ENCODE data around the gene ASCL4. TPM values are rescaled to one million over a fixed set of nuclear protein-coding genes. Genes with fewer than 3 reads are reported as not detected.

The ASCL4 gene
- total RNA-seq, 1 donor from 2014 or later = not detected

GRCh38 chr12:107776171-107776570 is 1.7 kb downstream of the ASCL4 start:
- Histone ChIP-seq H3K4me3 (ENCODE audit: low read length in 3 of 3) (no peak overlapping the region), H3K9ac (ENCODE audit: low read depth in 1 of 3, low read length in 3 of 3) (no peak overlapping the region), H3K27ac (ENCODE audit: low read depth, low read length) (no peak overlapping the region), H3K4me1 (ENCODE audit: control insufficient read depth in 3 of 3, insufficient read depth in 3 of 3, low read length in 3 of 3) (no peaks in the 10 kb centered on the region), H3K36me3 (ENCODE audit: control insufficient read depth in 3 of 3, insufficient read depth in 3 of 3, low read length in 3 of 3) (no peaks in the 10 kb centered on the region), H3K9me3 (ENCODE audit: control insufficient read depth in 3 of 3, low read length in 3 of 3) (no peaks in the 10 kb centered on the region), H3K27me3 (ENCODE audit: control insufficient read depth in 3 of 3, insufficient read depth in 3 of 3, low read length in 3 of 3) (peaks cover 18 to 38% (median 28%) of the 10 kb centered on the region in 3 donors)

DNA sequence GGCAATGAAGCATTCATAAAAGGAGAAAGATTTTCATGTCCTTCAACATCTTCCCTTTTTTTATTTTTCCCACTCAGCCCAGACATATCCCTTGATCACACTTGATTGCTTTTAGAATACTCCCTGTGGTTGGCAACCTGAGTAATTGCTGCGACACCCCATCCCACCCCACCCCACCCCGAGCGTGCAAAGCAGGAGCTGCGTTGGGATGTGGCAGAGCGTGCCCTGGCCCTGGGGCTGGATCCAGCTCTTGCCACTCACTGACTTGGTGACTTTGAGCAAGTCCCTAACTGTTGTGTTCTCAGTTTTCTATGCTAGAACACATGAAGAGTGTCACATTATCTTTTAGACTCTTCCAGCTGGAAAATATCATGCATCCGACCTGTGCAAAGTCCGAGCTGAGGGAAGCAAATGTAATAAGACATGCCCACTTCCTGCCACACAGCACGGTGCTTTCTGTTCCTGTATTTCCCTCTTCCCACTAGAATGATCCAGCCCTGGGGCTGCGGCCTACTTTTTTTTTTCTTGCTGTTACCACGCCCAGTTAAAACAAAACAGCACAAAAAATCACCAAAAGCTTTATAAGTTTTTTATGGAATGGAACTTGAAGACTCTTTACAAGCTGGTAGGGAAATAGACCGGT is 4.0 kb downstream of the ASCL4 start:
- no peak overlapping the region for H3K9ac ChIP-seq (ENCODE audit: low read depth in 1 of 3, low read length in 3 of 3)
- no peaks in the 10 kb centered on the region for H3K36me3 ChIP-seq (ENCODE audit: control insufficient read depth in 3 of 3, insufficient read depth in 3 of 3, low read length in 3 of 3)
- no peaks in the 10 kb centered on the region for H3K9me3 ChIP-seq (ENCODE audit: control insufficient read depth in 3 of 3, low read length in 3 of 3)
- peaks cover 18 to 32% (median 27%) of the 10 kb centered on the region in 3 donors for H3K27me3 ChIP-seq (ENCODE audit: control insufficient read depth in 3 of 3, insufficient read depth in 3 of 3, low read length in 3 of 3)
- no peaks in the 10 kb centered on the region for H3K4me1 ChIP-seq (ENCODE audit: control insufficient read depth in 3 of 3, insufficient read depth in 3 of 3, low read length in 3 of 3)
- H3K27ac ChIP-seq (ENCODE audit: low read depth, low read length) = no peak overlapping the region
- H3K4me3 ChIP-seq (ENCODE audit: low read length in 3 of 3) = no peak overlapping the region

DNA sequence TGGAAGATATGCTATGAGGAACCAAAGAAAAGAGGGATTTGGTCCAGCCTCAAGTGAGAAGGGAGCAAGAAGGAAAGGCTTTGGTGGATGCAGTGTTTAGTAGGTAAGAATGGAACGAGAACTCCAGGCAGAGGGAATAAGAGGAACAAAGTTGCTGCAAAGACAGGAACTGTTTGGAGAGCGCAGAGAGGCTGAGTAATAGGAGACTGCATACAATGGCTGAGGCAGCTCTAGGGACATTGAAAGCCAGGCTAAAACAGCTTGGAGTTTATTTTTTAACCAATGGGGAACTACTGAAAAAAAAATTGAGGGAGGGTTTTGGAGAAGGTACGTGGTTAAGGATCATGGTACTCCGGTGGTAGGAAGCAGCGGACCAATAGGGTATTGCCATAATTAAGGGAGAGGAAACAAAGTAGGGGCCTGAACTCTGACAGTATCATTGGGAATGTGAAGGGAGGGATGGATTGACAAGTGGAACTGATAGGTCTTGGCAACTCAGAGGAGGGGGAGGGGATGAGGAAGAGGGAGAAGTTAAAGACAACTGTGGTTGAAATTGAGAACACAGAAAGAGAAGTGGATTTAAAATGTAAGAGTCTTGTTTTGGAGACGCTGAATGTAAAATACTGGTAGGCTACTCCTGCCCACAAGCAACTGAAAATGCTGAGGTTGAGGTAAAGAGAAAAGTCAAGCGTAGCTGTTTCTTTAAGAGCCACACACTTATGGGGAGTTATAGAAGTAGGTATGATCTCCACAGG is 4.8 kb downstream of the ASCL4 start:
- no peaks in the 10 kb centered on the region for H3K9me3 ChIP-seq (ENCODE audit: control insufficient read depth in 3 of 3, low read length in 3 of 3)
- H3K9ac ChIP-seq (ENCODE audit: low read depth in 1 of 3, low read length in 3 of 3) = no peak overlapping the region
- H3K36me3 ChIP-seq (ENCODE audit: control insufficient read depth in 3 of 3, insufficient read depth in 3 of 3, low read length in 3 of 3) = no peaks in the 10 kb centered on the region
- H3K4me1 ChIP-seq (ENCODE audit: control insufficient read depth in 3 of 3, insufficient read depth in 3 of 3, low read length in 3 of 3) = no peaks in the 10 kb centered on the region
- H3K4me3 ChIP-seq (ENCODE audit: low read length in 3 of 3) = no peak overlapping the region
- no peak overlapping the region for H3K27ac ChIP-seq (ENCODE audit: low read depth, low read length)
- peaks cover 18 to 29% (median 22%) of the 10 kb centered on the region in 3 donors for H3K27me3 ChIP-seq (ENCODE audit: control insufficient read depth in 3 of 3, insufficient read depth in 3 of 3, low read length in 3 of 3)

GRCh38 chr12:107780298-107780697 is 5.8 kb downstream of the ASCL4 start:
- no peaks in the 10 kb centered on the region for H3K36me3 ChIP-seq (ENCODE audit: control insufficient read depth in 3 of 3, insufficient read depth in 3 of 3, low read length in 3 of 3)
- no peak overlapping the region for H3K9ac ChIP-seq (ENCODE audit: low read depth in 1 of 3, low read length in 3 of 3)
- H3K9me3 ChIP-seq (ENCODE audit: control insufficient read depth in 3 of 3, low read length in 3 of 3) = no peaks in the 10 kb centered on the region
- peaks cover 7 to 20% (median 12%) of the 10 kb centered on the region in 3 donors for H3K27me3 ChIP-seq (ENCODE audit: control insufficient read depth in 3 of 3, insufficient read depth in 3 of 3, low read length in 3 of 3)
- H3K4me3 ChIP-seq (ENCODE audit: low read length in 3 of 3) = no peak overlapping the region
- H3K4me1 ChIP-seq (ENCODE audit: control insufficient read depth in 3 of 3, insufficient read depth in 3 of 3, low read length in 3 of 3) = no peaks in the 10 kb centered on the region
- no peak overlapping the region for H3K27ac ChIP-seq (ENCODE audit: low read depth, low read length)

DNA sequence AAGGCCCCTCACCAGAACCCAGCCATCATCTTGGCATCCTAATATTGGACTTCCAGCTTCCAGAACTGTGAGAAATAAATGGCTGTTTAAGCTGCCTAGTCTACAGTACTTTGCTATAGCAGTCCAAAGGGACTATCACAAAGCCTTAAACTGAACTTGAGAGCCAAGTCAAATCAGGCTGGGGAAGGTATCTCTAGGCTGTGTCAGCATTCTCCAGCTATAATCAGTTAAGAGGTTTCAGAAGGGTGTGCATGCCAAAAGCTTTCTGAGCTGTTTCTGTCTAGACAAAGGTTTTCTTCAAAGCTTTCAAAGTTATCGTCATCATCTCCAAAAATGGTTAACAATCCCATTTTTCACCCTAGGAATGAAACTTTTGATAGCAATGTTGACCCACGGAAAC is 7.6 kb downstream of the ASCL4 start:
- peaks cover 0 to 9% (median 3%) of the 10 kb centered on the region in 3 donors for H3K27me3 ChIP-seq (ENCODE audit: control insufficient read depth in 3 of 3, insufficient read depth in 3 of 3, low read length in 3 of 3)
- no peaks in the 10 kb centered on the region for H3K9me3 ChIP-seq (ENCODE audit: control insufficient read depth in 3 of 3, low read length in 3 of 3)
- H3K4me1 ChIP-seq (ENCODE audit: control insufficient read depth in 3 of 3, insufficient read depth in 3 of 3, low read length in 3 of 3) = no peaks in the 10 kb centered on the region
- no peaks in the 10 kb centered on the region for H3K36me3 ChIP-seq (ENCODE audit: control insufficient read depth in 3 of 3, insufficient read depth in 3 of 3, low read length in 3 of 3)
- H3K4me3 ChIP-seq (ENCODE audit: low read length in 3 of 3) = no peak overlapping the region
- no peak overlapping the region for H3K27ac ChIP-seq (ENCODE audit: low read depth, low read length)
- H3K9ac ChIP-seq (ENCODE audit: low read depth in 1 of 3, low read length in 3 of 3) = no peak overlapping the region

DNA sequence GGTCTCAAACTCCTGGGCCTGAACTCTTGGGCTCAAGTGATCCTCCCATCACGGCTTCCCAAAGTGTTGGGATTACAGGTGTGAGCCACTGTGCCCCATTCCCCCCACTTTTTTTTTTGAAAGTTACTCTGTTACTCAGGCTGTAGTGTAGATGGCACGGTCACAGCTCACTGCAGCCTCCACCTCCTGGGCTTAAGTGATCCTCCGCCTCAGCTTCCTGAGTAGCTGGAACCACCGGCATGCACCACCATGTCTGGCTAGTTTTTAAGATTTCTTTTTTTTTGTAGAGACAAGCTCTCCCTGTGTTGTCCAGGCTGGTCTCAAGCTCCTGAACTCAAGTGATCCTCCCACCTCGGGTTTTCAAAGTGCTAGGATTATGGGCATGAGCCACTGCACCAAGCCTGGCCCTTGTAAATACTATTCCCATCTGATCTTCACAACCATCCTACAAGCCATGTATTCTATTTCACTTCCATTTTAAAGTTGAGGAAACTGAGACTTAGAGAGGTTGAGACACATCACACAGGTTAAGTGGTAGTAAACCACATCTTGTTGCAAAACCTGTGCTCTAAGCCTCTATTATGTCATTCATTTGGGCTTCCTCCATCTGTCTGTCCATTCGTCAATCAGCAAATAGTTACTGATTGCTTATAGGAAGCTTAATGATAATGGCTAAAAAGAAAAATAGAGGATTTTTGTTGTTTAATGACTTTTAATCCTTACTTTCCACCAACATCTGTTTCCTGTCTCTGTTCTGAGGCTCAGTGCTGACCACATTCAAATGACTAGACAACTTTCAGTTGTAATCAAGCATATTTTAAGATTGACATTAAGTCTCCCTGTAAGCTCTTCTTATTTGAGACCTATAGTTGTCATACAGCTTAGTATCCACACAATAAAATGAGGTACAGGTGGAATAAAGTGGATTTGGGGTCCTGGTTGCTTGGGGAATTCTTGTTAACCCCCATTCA is 9.2 kb downstream of the ASCL4 start:
- no peak overlapping the region for H3K27ac ChIP-seq (ENCODE audit: low read depth, low read length)
- H3K9me3 ChIP-seq (ENCODE audit: control insufficient read depth in 3 of 3, low read length in 3 of 3) = no peaks in the 10 kb centered on the region
- H3K27me3 ChIP-seq (ENCODE audit: control insufficient read depth in 3 of 3, insufficient read depth in 3 of 3, low read length in 3 of 3) = peaks cover 0 to 2% (median 0%) of the 10 kb centered on the region in 3 donors
- no peaks in the 10 kb centered on the region for H3K4me1 ChIP-seq (ENCODE audit: control insufficient read depth in 3 of 3, insufficient read depth in 3 of 3, low read length in 3 of 3)
- H3K36me3 ChIP-seq (ENCODE audit: control insufficient read depth in 3 of 3, insufficient read depth in 3 of 3, low read length in 3 of 3) = no peaks in the 10 kb centered on the region
- no peak overlapping the region for H3K9ac ChIP-seq (ENCODE audit: low read depth in 1 of 3, low read length in 3 of 3)
- H3K4me3 ChIP-seq (ENCODE audit: low read length in 3 of 3) = no peak overlapping the region

- no peaks in the 10 kb centered on the region for H3K9me3 ChIP-seq (ENCODE audit: control insufficient read depth in 3 of 3, low read length in 3 of 3)
- no peak overlapping the region for H3K27ac ChIP-seq (ENCODE audit: low read depth, low read length)
- no peak overlapping the region for H3K9ac ChIP-seq (ENCODE audit: low read depth in 1 of 3, low read length in 3 of 3)
- H3K4me3 ChIP-seq (ENCODE audit: low read length in 3 of 3) = no peak overlapping the region
- no peaks in the 10 kb centered on the region for H3K36me3 ChIP-seq (ENCODE audit: control insufficient read depth in 3 of 3, insufficient read depth in 3 of 3, low read length in 3 of 3)
- H3K4me1 ChIP-seq (ENCODE audit: control insufficient read depth in 3 of 3, insufficient read depth in 3 of 3, low read length in 3 of 3) = no peaks in the 10 kb centered on the region
- H3K27me3 ChIP-seq (ENCODE audit: control insufficient read depth in 3 of 3, insufficient read depth in 3 of 3, low read length in 3 of 3) = peaks cover 0 to 6% (median 4%) of the 10 kb centered on the region in 3 donors
Measured at GRCh38 chr12:107788281-107788680, 13.8 kb downstream of the ASCL4 start.

DNA sequence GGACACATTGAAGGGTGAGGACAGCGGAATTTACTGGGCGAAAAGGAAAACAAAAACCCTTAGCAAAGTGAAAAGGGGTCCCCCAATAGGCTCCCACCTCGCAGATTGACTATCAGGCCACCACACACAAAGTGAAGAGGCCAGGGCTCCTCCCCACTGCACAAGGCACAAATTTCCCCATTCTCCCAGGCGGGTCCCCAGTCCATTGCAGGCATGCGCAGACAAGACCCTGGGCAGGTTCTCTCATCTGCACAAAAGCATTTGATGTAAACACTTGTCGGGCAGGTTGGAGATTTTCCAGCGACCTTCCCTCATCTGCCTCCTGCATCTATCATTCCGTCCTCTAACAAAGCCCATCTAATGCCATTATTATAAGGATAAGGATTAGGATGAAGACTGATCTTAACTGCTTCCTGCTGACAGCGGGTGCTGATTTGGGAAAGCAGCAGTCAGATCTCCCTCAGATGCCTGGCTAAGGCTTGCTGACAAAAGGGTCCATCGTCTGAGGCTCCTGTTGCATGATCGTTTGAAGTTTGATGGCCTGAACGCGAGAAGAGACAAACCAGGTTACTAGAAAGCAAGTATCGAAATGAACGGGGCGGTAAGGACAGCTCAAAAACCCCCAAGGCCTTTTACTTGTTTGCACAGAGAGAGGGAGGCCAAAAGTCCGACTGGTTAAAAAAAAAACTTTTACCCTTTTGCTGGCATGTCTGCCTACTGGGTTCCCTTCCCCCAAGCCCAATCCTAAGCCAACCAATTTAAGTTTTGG is 14.4 kb downstream of the ASCL4 start:
- no peaks in the 10 kb centered on the region for H3K9me3 ChIP-seq (ENCODE audit: control insufficient read depth in 3 of 3, low read length in 3 of 3)
- no peaks in the 10 kb centered on the region for H3K4me1 ChIP-seq (ENCODE audit: control insufficient read depth in 3 of 3, insufficient read depth in 3 of 3, low read length in 3 of 3)
- no peaks in the 10 kb centered on the region for H3K36me3 ChIP-seq (ENCODE audit: control insufficient read depth in 3 of 3, insufficient read depth in 3 of 3, low read length in 3 of 3)
- no peak overlapping the region for H3K9ac ChIP-seq (ENCODE audit: low read depth in 1 of 3, low read length in 3 of 3)
- H3K4me3 ChIP-seq (ENCODE audit: low read length in 3 of 3) = no peak overlapping the region
- H3K27ac ChIP-seq (ENCODE audit: low read depth, low read length) = no peak overlapping the region
- H3K27me3 ChIP-seq (ENCODE audit: control insufficient read depth in 3 of 3, insufficient read depth in 3 of 3, low read length in 3 of 3) = peaks cover 0 to 6% (median 4%) of the 10 kb centered on the region in 3 donors

GRCh38 chr12:107791465-107792089 is 17.1 kb downstream of the ASCL4 start:
- H3K4me1 ChIP-seq (ENCODE audit: control insufficient read depth in 3 of 3, insufficient read depth in 3 of 3, low read length in 3 of 3) = no peaks in the 10 kb centered on the region
- peaks cover 0 to 9% (median 6%) of the 10 kb centered on the region in 3 donors for H3K27me3 ChIP-seq (ENCODE audit: control insufficient read depth in 3 of 3, insufficient read depth in 3 of 3, low read length in 3 of 3)
- no peak overlapping the region for H3K9ac ChIP-seq (ENCODE audit: low read depth in 1 of 3, low read length in 3 of 3)
- H3K36me3 ChIP-seq (ENCODE audit: control insufficient read depth in 3 of 3, insufficient read depth in 3 of 3, low read length in 3 of 3) = no peaks in the 10 kb centered on the region
- H3K4me3 ChIP-seq (ENCODE audit: low read length in 3 of 3) = no peak overlapping the region
- no peak overlapping the region for H3K27ac ChIP-seq (ENCODE audit: low read depth, low read length)
- no peaks in the 10 kb centered on the region for H3K9me3 ChIP-seq (ENCODE audit: control insufficient read depth in 3 of 3, low read length in 3 of 3)
